Skeletal muscle tissue (tissue), 4 donors: ENCODE measurements around the gene NNMT. TPM values are rescaled to one million over a fixed set of nuclear protein-coding genes. Genes with fewer than 3 reads are reported as not detected.

Source experiments
- H3K27ac ChIP-seq: one replicate; pipeline ENCODE4 v1.7.0; 2013; ENCODE audit warnings: mild to moderate bottlenecking, low read depth, low read length, inconsistent platforms
- H3K27me3 ChIP-seq, 3 donors: one replicate each; pipeline ENCODE4 v1.7.0; 2013; ENCODE audit warnings: low read length in 3 of 3; ENCODE audit not compliant: control insufficient read depth in 3 of 3, insufficient read depth in 3 of 3
- H3K36me3 ChIP-seq, 3 donors: one replicate each; pipeline ENCODE4 v1.7.0; 2013; ENCODE audit warnings: low read length in 3 of 3; ENCODE audit not compliant: control insufficient read depth in 3 of 3, insufficient read depth in 3 of 3
- H3K4me1 ChIP-seq, 3 donors: one replicate each; pipeline ENCODE4 v1.7.0; 2013; ENCODE audit warnings: low read length in 3 of 3, mild to moderate bottlenecking in 3 of 3; ENCODE audit not compliant: control insufficient read depth in 3 of 3, insufficient read depth in 3 of 3
- H3K4me3 ChIP-seq, 3 donors: one replicate each; pipeline ENCODE4 v1.7.0; 2013; ENCODE audit warnings: low read length in 3 of 3
- H3K9ac ChIP-seq, 3 donors: one replicate each; pipeline ENCODE4 v1.7.0; 2013; ENCODE audit warnings: low read length in 3 of 3, mild to moderate bottlenecking in 3 of 3, moderate library complexity in 2 of 3, low read depth in 1 of 3
- H3K9me3 ChIP-seq, 3 donors: one replicate each; pipeline ENCODE4 v1.7.0; 2013; ENCODE audit warnings: low read length in 3 of 3; ENCODE audit not compliant: control insufficient read depth in 3 of 3
- total RNA-seq: library from RNA; depleted of rRNA; stranded (reverse); fragments of >200 nt; gene quantifications from one replicate; pipeline ENCODE4 v1.2.3, GENCODE V29; 2014
- donor health status: Osteomylitis.

NNMT gene
- total RNA-seq, 1 donor from 2014 or later = 87.2 TPM

GRCh38 chr11:114350022-114350421 lies 53.8 kb downstream of the NNMT start:
- H3K9me3 ChIP-seq = no peaks in the 10 kb centered on the region
- no peak overlapping the region for H3K4me3 ChIP-seq
- no peak overlapping the region for H3K27ac ChIP-seq
- no peaks in the 10 kb centered on the region for H3K36me3 ChIP-seq
- peaks cover 0 to 3% (median 0%) of the 10 kb centered on the region in 3 donors for H3K4me1 ChIP-seq
- no peak overlapping the region for H3K9ac ChIP-seq
- H3K27me3 ChIP-seq = no peaks in the 10 kb centered on the region

GRCh38 chr11:114353443-114353842 lies 57.2 kb downstream of the NNMT start:
- Histone ChIP-seq H3K27me3 (no peaks in the 10 kb centered on the region), H3K4me1 (no peaks in the 10 kb centered on the region), H3K27ac (no peak overlapping the region), H3K4me3 (no peak overlapping the region), H3K36me3 (no peaks in the 10 kb centered on the region), H3K9me3 (no peaks in the 10 kb centered on the region), H3K9ac (no peak overlapping the region)

- Histone ChIP-seq H3K4me1 (no peaks in the 10 kb centered on the region), H3K27me3 (no peaks in the 10 kb centered on the region), H3K27ac (no peak overlapping the region), H3K36me3 (no peaks in the 10 kb centered on the region), H3K9me3 (no peaks in the 10 kb centered on the region), H3K9ac (no peak overlapping the region), H3K4me3 (no peak overlapping the region)
Measured at GRCh38 chr11:114354076-114354475, 57.9 kb downstream of the NNMT start.

GRCh38 chr11:114358716-114359115 lies 62.5 kb downstream of the NNMT start:
- Histone ChIP-seq H3K36me3 (no peaks in the 10 kb centered on the region), H3K27me3 (no peaks in the 10 kb centered on the region), H3K4me3 (no peak overlapping the region), H3K9ac (no peak overlapping the region), H3K9me3 (no peaks in the 10 kb centered on the region), H3K27ac (no peak overlapping the region), H3K4me1 (no peaks in the 10 kb centered on the region)

GRCh38 chr11:114359342-114359741 lies 63.1 kb downstream of the NNMT start:
- H3K9ac ChIP-seq = no peak overlapping the region
- no peak overlapping the region for H3K27ac ChIP-seq
- no peaks in the 10 kb centered on the region for H3K36me3 ChIP-seq
- H3K4me1 ChIP-seq = no peaks in the 10 kb centered on the region
- H3K27me3 ChIP-seq = no peaks in the 10 kb centered on the region
- H3K9me3 ChIP-seq = no peaks in the 10 kb centered on the region
- H3K4me3 ChIP-seq = no peak overlapping the region

- no peak overlapping the region for H3K9ac ChIP-seq
- no peaks in the 10 kb centered on the region for H3K4me1 ChIP-seq
- H3K27ac ChIP-seq = no peak overlapping the region
- H3K4me3 ChIP-seq = no peak overlapping the region
- no peaks in the 10 kb centered on the region for H3K36me3 ChIP-seq
- H3K9me3 ChIP-seq = no peaks in the 10 kb centered on the region
- H3K27me3 ChIP-seq = peaks cover 0 to 2% (median 0%) of the 10 kb centered on the region in 3 donors
Measured at GRCh38 chr11:114362326-114362725, 66.1 kb downstream of the NNMT start.

GRCh38 chr11:114362958-114363357 lies 66.8 kb downstream of the NNMT start:
- Histone ChIP-seq H3K27me3 (peaks cover 0 to 2% (median 0%) of the 10 kb centered on the region in 3 donors), H3K4me3 (no peak overlapping the region), H3K27ac (no peak overlapping the region)

More at GRCh38 chr11:114362958-114363357, 66.8 kb downstream of the NNMT start:
- Histone ChIP-seq H3K4me1 (no peaks in the 10 kb centered on the region), H3K36me3 (no peaks in the 10 kb centered on the region), H3K9ac (no peak overlapping the region), H3K9me3 (no peaks in the 10 kb centered on the region)

Other genes with a start within 250 kb of the NNMT start
- 6.8 TPM for gene ZBTB16, start 236.7 kb upstream of the NNMT start, total RNA-seq
- gene C11orf71, start 104.1 kb downstream of the NNMT start, total RNA-seq = 8.4 TPM
- 19.3 TPM for gene RBM7, start 104.3 kb downstream of the NNMT start, total RNA-seq
- gene REXO2, start 143.1 kb downstream of the NNMT start, total RNA-seq = 42.8 TPM